Smooth muscle cell (in vitro differentiated cells): ENCODE results near the gene GCH1. TPM values are rescaled to one million over a fixed set of nuclear protein-coding genes. Genes with fewer than 3 reads are reported as not detected.

Experiments
- DNase-seq: peaks from one replicate; lab custom pipeline; 2025; ENCODE audit not compliant: unreplicated experiment; lab: John Stamatoyannopoulos, UW
- H2AFZ ChIP-seq: fragments of 200-600 bp; sonication (generic); 2 replicates; pipeline ENCODE4 v1.6.0; 2016; ENCODE audit warnings: antibody characterized with exemption, low read depth, mild to moderate bottlenecking
- H3F3A ChIP-seq: fragments of 200-600 bp; sonication (generic); 2 replicates; pipeline ENCODE4 v1.6.0; 2017; ENCODE audit warnings: antibody characterized with exemption, low read depth
- H3K27ac ChIP-seq: fragments of 200-600 bp; sonication (generic); 2 replicates; pipeline ENCODE4 v1.5.1; 2016; ENCODE audit warnings: low read depth, mild to moderate bottlenecking
- H3K27me3 ChIP-seq: fragments of 200-600 bp; sonication (generic); 2 replicates; pipeline ENCODE4 v1.6.1; 2016; ENCODE audit warnings: low read depth, mild to moderate bottlenecking
- H3K36me3 ChIP-seq: fragments of 200-600 bp; sonication (generic); 2 replicates; pipeline ENCODE4 v1.5.1; 2016; ENCODE audit warnings: low read depth
- H3K4me1 ChIP-seq: fragments of 200-600 bp; sonication (generic); 2 replicates; pipeline ENCODE4 v1.5.1; 2016; ENCODE audit warnings: low read depth
- H3K4me2 ChIP-seq: fragments of 200-600 bp; sonication (generic); 2 replicates; pipeline ENCODE4 v1.6.0; 2016; ENCODE audit warnings: mild to moderate bottlenecking
- H3K4me3 ChIP-seq: fragments of 200-600 bp; sonication (generic); 2 replicates; pipeline ENCODE4 v1.5.1; 2016; ENCODE audit warnings: mild to moderate bottlenecking
- H3K79me2 ChIP-seq: fragments of 200-600 bp; sonication (generic); 2 replicates; pipeline ENCODE4 v1.6.0; 2016; ENCODE audit warnings: low read depth, mild to moderate bottlenecking
- H3K9ac ChIP-seq: fragments of 200-600 bp; sonication (generic); 2 replicates; pipeline ENCODE4 v1.6.0; 2016; ENCODE audit warnings: low read depth
- H3K9me3 ChIP-seq: fragments of 200-600 bp; sonication (generic); replicated peaks from 2 replicates; pipeline ENCODE4 v1.5.1; 2016; ENCODE audit warnings: low read depth
- H4K20me1 ChIP-seq: fragments of 200-600 bp; sonication (generic); 2 replicates; pipeline ENCODE4 v1.6.0; 2016; ENCODE audit warnings: low read depth
- CTCF ChIP-seq: fragments of 200-600 bp; sonication (generic); IDR thresholded peaks from 2 replicates; pipeline ENCODE4 v1.5.1; 2017; ENCODE audit warnings: borderline replicate concordance, mild to moderate bottlenecking, antibody characterized with exemption; ENCODE audit not compliant: insufficient read depth, poor library complexity, severe bottlenecking
- WGBS: methylation state at CpG from one replicate; pipeline ENCODE4 v1.1.7; 2016; ENCODE audit warnings: low lambda C conversion rate; 5-methylcytosine and 5-hydroxymethylcytosine counted together
- polyA plus RNA-seq: library from polyadenylated mRNA; unstranded; fragments of >200 nt; fragmentation: Nextera tagmentation; extraction: Ambion mirVana; gene quantifications from 2 replicates; pipeline ENCODE4 v1.2.1, GENCODE V29; 2016
- total RNA-seq: library from RNA; depleted of rRNA; stranded (reverse); fragments of >200 nt; gene quantifications from 2 replicates; pipeline ENCODE4 v1.2.3, GENCODE V29; 2014

GCH1 gene
- total and polyA plus RNA-seq, 2 experiments from 2014 or later = 0.70 to 2.1 TPM

GRCh38 chr14:54852215-54852614 is 50.4 kb downstream of the GCH1 start:
- Histone ChIP-seq H3K4me3 (no peak overlapping the region), H4K20me1 (no peaks in the 10 kb centered on the region), H3K9ac (no peak overlapping the region), H3K36me3 (no peaks in the 10 kb centered on the region), H3K27me3 (no peaks in the 10 kb centered on the region), H3K4me2 (no peak overlapping the region), H3K27ac (no peak overlapping the region), H3K79me2 (no peaks in the 10 kb centered on the region), H2AFZ (no peak overlapping the region), H3K4me1 (no peaks in the 10 kb centered on the region), H3F3A (no peaks in the 10 kb centered on the region), H3K9me3 (no peaks in the 10 kb centered on the region)
- no peak for DNase-seq
- TF ChIP-seq CTCF = no peak
- WGBS = 88% methylated on average over 3 of the region's 3 CpGs

- H3K4me2 ChIP-seq = no peak overlapping the region
- WGBS = 90% methylated on average over 1 of the region's 1 CpG
These were observed 53.7 kb downstream of the GCH1 start for GRCh38 chr14:54848910-54849309.

GRCh38 chr14:54845641-54846040 is 57.0 kb downstream of the GCH1 start:
- Histone ChIP-seq H3K79me2 (no peaks in the 10 kb centered on the region), H3K27me3 (no peaks in the 10 kb centered on the region), H3F3A (no peaks in the 10 kb centered on the region), H3K27ac (no peak overlapping the region), H4K20me1 (no peaks in the 10 kb centered on the region), H3K9ac (no peak overlapping the region), H3K4me1 (no peaks in the 10 kb centered on the region), H2AFZ (peak overlapping the region; percentile 26), H3K4me2 (no peak overlapping the region), H3K4me3 (no peak overlapping the region), H3K36me3 (no peaks in the 10 kb centered on the region), H3K9me3 (no peaks in the 10 kb centered on the region)
- WGBS = 79% methylated on average over 7 of the region's 7 CpGs
- TF ChIP-seq CTCF = no peak
- no peak for DNase-seq

More at GRCh38 chr14:54848910-54849309, 53.7 kb downstream of the GCH1 start:
- no peak for DNase-seq
- Histone ChIP-seq H3K9ac (no peak overlapping the region), H3K36me3 (no peaks in the 10 kb centered on the region), H3K9me3 (no peaks in the 10 kb centered on the region), H3K4me3 (no peak overlapping the region), H3K27me3 (no peaks in the 10 kb centered on the region), H3F3A (no peaks in the 10 kb centered on the region), H2AFZ (no peak overlapping the region), H4K20me1 (no peaks in the 10 kb centered on the region), H3K79me2 (no peaks in the 10 kb centered on the region), H3K4me1 (no peaks in the 10 kb centered on the region), H3K27ac (no peak overlapping the region)
- TF ChIP-seq CTCF = no peak

GRCh38 chr14:54844479-54844878 is 58.1 kb downstream of the GCH1 start:
- no peak for TF ChIP-seq CTCF
- no peaks in the 10 kb centered on the region for H3K9me3 ChIP-seq
- H2AFZ ChIP-seq = no peak overlapping the region
- no peaks in the 10 kb centered on the region for H3K36me3 ChIP-seq
- H3K27me3 ChIP-seq = no peaks in the 10 kb centered on the region
- no peak for DNase-seq
- no peaks in the 10 kb centered on the region for H3F3A ChIP-seq
- no peaks in the 10 kb centered on the region for H3K4me1 ChIP-seq
- H3K27ac ChIP-seq = no peak overlapping the region
- H4K20me1 ChIP-seq = no peaks in the 10 kb centered on the region
- no peaks in the 10 kb centered on the region for H3K79me2 ChIP-seq
- 91% methylated on average over 2 of the region's 2 CpGs for WGBS
- H3K4me3 ChIP-seq = no peak overlapping the region
- no peak overlapping the region for H3K9ac ChIP-seq
- no peak overlapping the region for H3K4me2 ChIP-seq
